ENCODE data around the gene OR4D2.

DNA sequence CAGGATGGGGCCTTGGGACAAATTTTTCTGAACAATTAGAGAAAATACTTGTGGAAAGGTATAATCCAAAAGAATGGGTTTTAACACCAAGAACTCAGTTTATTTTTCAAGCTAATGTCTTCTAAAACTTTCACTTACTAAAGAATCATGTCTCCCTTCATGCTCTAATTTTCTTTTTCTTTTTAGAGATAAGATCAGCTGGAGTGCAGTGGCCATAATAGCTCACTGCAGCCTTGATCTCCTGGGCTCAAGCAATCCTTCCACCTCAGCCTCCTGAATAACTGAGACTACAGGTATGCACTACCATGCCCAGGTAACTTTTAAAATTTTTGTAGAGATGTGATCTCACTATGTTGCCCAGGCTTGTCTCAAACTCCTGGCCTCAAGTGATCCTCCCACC lies 13.1 kb upstream of the OR4D2 start:
- TF ChIP-seq, protein P1, sequence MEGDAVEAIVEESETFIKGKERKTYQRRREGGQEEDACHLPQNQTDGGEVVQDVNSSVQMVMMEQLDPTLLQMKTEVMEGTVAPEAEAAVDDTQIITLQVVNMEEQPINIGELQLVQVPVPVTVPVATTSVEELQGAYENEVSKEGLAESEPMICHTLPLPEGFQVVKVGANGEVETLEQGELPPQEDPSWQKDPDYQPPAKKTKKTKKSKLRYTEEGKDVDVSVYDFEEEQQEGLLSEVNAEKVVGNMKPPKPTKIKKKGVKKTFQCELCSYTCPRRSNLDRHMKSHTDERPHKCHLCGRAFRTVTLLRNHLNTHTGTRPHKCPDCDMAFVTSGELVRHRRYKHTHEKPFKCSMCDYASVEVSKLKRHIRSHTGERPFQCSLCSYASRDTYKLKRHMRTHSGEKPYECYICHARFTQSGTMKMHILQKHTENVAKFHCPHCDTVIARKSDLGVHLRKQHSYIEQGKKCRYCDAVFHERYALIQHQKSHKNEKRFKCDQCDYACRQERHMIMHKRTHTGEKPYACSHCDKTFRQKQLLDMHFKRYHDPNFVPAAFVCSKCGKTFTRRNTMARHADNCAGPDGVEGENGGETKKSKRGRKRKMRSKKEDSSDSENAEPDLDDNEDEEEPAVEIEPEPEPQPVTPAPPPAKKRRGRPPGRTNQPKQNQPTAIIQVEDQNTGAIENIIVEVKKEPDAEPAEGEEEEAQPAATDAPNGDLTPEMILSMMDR (conservative IDR thresholded peaks at IDR 0.05; ENCODE audit: low read depth, low read length) = no peak
- TF ChIP-seq EZH2 (IDR thresholded peaks at IDR 0.05; ENCODE audit: low read length, unreplicated experiment) (no peak), EZH2phosphoT487 (IDR thresholded peaks at IDR 0.05; ENCODE audit: borderline replicate concordance, low read length) (no peak)

All from PC-3 (cell line).